HL-60 (cell line): ENCODE measurements around the gene SKI.

Experiments
- DNase-seq, 2 experiments: peaks; one replicate each; pipeline ENCODE4 v3.0.0-alpha.2; 2010 to 2020; ENCODE audit warnings: low read depth in 1 of 2, low spot score in 1 of 2
- H3K27ac ChIP-seq: fragments of 250-450 bp; sonication (Bioruptor Pico); replicated peaks from 2 replicates; pipeline ENCODE4 v1.5.1; 2020; ENCODE audit warnings: mild to moderate bottlenecking, moderate library complexity
- H3K27me3 ChIP-seq: fragments of 250-450 bp; sonication (Bioruptor Pico); 2 replicates; pipeline ENCODE4 v1.5.1; 2021; ENCODE audit warnings: mild to moderate bottlenecking, moderate library complexity; ENCODE audit not compliant: insufficient read depth, poor library complexity, severe bottlenecking
- H3K4me3 ChIP-seq: replicated peaks from 2 replicates; pipeline ENCODE4 v1.5.1; 2011; ENCODE audit warnings: mild to moderate bottlenecking, control low read depth, low read length; ENCODE audit not compliant: insufficient read depth
- CTCF ChIP-seq: IDR thresholded peaks from one replicate; pipeline ENCODE4 v1.5.1; 2011; ENCODE audit warnings: low read length, control low read depth, inconsistent platforms; ENCODE audit not compliant: insufficient read depth
- GABPA ChIP-seq: IDR thresholded peaks from 2 replicates; pipeline ENCODE4 v1.6.1; 2012; ENCODE audit warnings: low read depth
- POLR2AphosphoS5 ChIP-seq: IDR thresholded peaks from 2 replicates; pipeline ENCODE4 v1.6.1; 2012; ENCODE audit warnings: low read depth
- REST ChIP-seq: IDR thresholded peaks from 2 replicates; pipeline ENCODE4 v1.6.1; 2012; ENCODE audit warnings: low read depth; ENCODE audit not compliant: insufficient replicate concordance
- SPI1 ChIP-seq: IDR thresholded peaks from 2 replicates; pipeline ENCODE4 v1.6.1; 2012; ENCODE audit warnings: low read depth, mild to moderate bottlenecking, borderline replicate concordance

Gene SKI

GRCh38 chr1:2283371-2283990 is 55.4 kb downstream of the SKI start:
- no peak for DNase-seq
- Histone ChIP-seq H3K27ac (no peak overlapping the region), H3K4me3 (no peak overlapping the region), H3K27me3 (no peaks in the 10 kb centered on the region)
- TF ChIP-seq REST (no peak), SPI1 (no peak), CTCF (no peak), GABPA (no peak), POLR2AphosphoS5 (no peak)

- TF ChIP-seq CTCF (no peak), GABPA (no peak), SPI1 (no peak), REST (no peak), POLR2AphosphoS5 (no peak)
- no peak for DNase-seq
- H3K27ac ChIP-seq = no peak overlapping the region
- no peak overlapping the region for H3K4me3 ChIP-seq
- H3K27me3 ChIP-seq = no peaks in the 10 kb centered on the region
These were observed 56.1 kb downstream of the SKI start for GRCh38 chr1:2283991-2284895.

- no peak for TF ChIP-seq SPI1
- no peak for TF ChIP-seq CTCF
- TF ChIP-seq GABPA = no peak
- no peak for TF ChIP-seq REST
- no peak for TF ChIP-seq POLR2AphosphoS5
- Histone ChIP-seq H3K27me3 (no peaks in the 10 kb centered on the region), H3K4me3 (no peak overlapping the region), H3K27ac (no peak overlapping the region)
- no peak for DNase-seq
These were observed 56.8 kb downstream of the SKI start for GRCh38 chr1:2284932-2285331.
